Left lung (tissue), 10 donors: ENCODE data around the gene RPL3. TPM values are rescaled to one million over a fixed set of nuclear protein-coding genes. Genes with fewer than 3 reads are reported as not detected.

ENCODE experiments used
- ATAC-seq: fragments of 200-7000 bp; cut with Tn5 transposase; one replicate; pipeline ENCODE4 v1.9.1; 2020; ENCODE audit warnings: moderate library complexity
- DNase-seq, 4 donors: peaks; one replicate each; pipeline ENCODE4 v3.0.0-alpha.2; 2013 to 2020
- H3K27ac ChIP-seq, 2 donors: fragments of 200-600 bp; sonication (generic) in 1 of 2; one replicate each; pipeline versions ENCODE4 v1.5.0 to v1.8.0; 2020 to 2021
- H3K27me3 ChIP-seq, 2 donors: fragments of 200-600 bp; sonication (generic) in 1 of 2; one replicate each; pipeline versions ENCODE4 v1.5.0 to v1.8.0; 2020 to 2021
- H3K36me3 ChIP-seq, 2 donors: fragments of 200-600 bp; sonication (generic) in 1 of 2; one replicate each; pipeline versions ENCODE4 v1.5.0 to v1.8.0; 2020 to 2021
- H3K4me1 ChIP-seq, 2 donors: fragments of 200-600 bp; one replicate each; pipeline ENCODE4 v1.8.0; 2021
- H3K4me3 ChIP-seq, 2 donors: fragments of 200-600 bp; sonication (generic) in 1 of 2; one replicate each; pipeline versions ENCODE4 v1.5.0 to v1.8.0; 2020 to 2021; ENCODE audit warnings: mild to moderate bottlenecking in 1 of 2
- H3K9me3 ChIP-seq, 2 donors: fragments of 200-600 bp; sonication (generic) in 1 of 2; one replicate each; pipeline versions ENCODE4 v1.5.0 to v1.8.0; 2020 to 2021
- intact Hi-C, 2 donors: fragments of 100-400 bp; cut with DNase I; formaldehyde crosslinking; loops; one replicate each; pipeline versions ENCODE4 v1.11.2 to v1.14.2; 2022
- polyA plus RNA-seq, 6 donors: library from polyadenylated mRNA; unstranded; fragments of 120-200 nt; gene quantifications; one replicate each; pipeline ENCODE4 v1.2.1, GENCODE V29; 2013; ENCODE audit not compliant: insufficient read length in 6 of 6
- total RNA-seq, 2 donors: library from RNA; stranded (reverse); fragmentation: NEBNext Ultra II Directional; extraction: Animal tissue kit (Norgen Biotek cat#: 25700); gene quantifications; one replicate each; pipeline ENCODE4 v1.2.1, GENCODE V29; 2021
- TF ChIP-seq, protein P1 (sequence below), 2 donors: fragments of 200-600 bp; sonication (generic) in 1 of 2; IDR thresholded peaks; one replicate each; pipeline versions ENCODE4 v1.5.0 to v1.8.0; 2021; ENCODE audit warnings: antibody characterized with exemption in 2 of 2
- donor health status: DM: no; HTN: yes; CAD: no.
- donor health status: DM: no; HTN: no; CAD: no.

Gene RPL3
- total and polyA plus RNA-seq, 8 donors: 1,506 to 3,842 (median 3,632) TPM

DNA sequence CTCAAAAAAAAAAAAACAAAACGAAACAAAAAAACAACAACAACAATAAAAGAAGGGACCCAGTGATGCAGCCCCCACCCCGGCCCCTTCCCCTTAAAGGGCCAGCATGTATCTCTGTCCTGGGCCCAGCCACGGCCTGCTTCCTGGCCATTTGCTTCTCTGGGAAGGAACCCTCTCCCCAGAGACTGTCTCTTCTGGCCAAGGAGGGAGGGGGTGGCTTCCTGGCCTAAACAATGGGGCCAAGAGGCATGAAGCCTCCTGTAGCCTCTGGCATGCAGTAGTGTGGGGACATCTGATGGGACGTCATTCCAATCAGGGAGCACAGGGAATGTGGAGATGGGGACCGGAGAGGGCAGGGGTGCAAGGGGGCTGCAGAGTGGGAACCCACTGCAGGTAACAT lies 49.1 kb downstream of the RPL3 start:
- TF ChIP-seq, protein P1, sequence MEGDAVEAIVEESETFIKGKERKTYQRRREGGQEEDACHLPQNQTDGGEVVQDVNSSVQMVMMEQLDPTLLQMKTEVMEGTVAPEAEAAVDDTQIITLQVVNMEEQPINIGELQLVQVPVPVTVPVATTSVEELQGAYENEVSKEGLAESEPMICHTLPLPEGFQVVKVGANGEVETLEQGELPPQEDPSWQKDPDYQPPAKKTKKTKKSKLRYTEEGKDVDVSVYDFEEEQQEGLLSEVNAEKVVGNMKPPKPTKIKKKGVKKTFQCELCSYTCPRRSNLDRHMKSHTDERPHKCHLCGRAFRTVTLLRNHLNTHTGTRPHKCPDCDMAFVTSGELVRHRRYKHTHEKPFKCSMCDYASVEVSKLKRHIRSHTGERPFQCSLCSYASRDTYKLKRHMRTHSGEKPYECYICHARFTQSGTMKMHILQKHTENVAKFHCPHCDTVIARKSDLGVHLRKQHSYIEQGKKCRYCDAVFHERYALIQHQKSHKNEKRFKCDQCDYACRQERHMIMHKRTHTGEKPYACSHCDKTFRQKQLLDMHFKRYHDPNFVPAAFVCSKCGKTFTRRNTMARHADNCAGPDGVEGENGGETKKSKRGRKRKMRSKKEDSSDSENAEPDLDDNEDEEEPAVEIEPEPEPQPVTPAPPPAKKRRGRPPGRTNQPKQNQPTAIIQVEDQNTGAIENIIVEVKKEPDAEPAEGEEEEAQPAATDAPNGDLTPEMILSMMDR (IDR thresholded peaks at IDR 0.05): no peak
- intact Hi-C loops: no loop called here
- Histone ChIP-seq H3K9me3 (no peaks in the 10 kb centered on the region), H3K36me3 (no peaks in the 10 kb centered on the region), H3K27ac (no peak overlapping the region), H3K4me3 (no peak overlapping the region), H3K4me1 (peaks cover 0 to 8% of the 10 kb centered on the region in 2 donors), H3K27me3 (no peaks in the 10 kb centered on the region)
- DNase-seq (peak in 1 of 4 donors; percentile 47), ATAC-seq (no peak)

DNA sequence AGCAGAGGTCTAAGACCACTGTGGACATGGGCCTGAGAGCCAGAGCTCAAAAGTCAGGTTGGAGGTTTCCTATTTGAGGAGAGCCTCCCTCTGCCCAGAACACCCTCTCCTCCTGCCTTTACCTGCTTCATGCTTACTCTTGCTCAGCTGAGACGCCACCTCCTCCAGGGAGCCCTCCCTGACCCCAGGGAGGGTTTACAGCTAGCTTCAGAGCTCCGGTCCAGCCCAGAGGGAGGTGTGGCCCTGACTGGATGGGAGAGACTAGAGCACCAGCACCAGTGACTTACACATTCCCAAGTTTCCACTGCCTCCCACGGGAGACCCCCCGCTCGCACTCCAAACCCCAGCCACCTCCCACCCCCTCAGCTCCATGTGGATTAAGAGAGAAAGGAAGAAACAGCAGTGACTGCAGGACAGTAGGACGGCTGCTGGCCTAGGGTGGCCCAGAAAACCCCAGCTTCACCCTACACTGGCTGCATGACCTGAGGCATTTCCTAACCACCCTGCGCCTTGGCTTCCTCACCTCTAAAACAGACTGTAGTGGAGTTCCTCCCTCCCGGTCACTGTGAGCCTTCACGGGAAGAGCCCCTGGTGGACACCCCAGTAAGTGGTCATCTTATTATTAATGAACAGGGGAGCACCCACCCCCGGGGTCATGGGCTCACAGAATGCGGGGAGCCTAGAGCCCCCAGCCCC lies 50.2 kb downstream of the RPL3 start:
- H3K4me3 ChIP-seq: no peak overlapping the region
- no peaks in the 10 kb centered on the region for H3K9me3 ChIP-seq
- intact Hi-C loops: no loop called here
- no peak overlapping the region for H3K27ac ChIP-seq
- TF ChIP-seq, protein P1 (IDR thresholded peaks at IDR 0.05): no peak
- H3K27me3 ChIP-seq: no peaks in the 10 kb centered on the region
- no peaks in the 10 kb centered on the region for H3K36me3 ChIP-seq
- DNase-seq: no peak
- ATAC-seq: no peak
- H3K4me1 ChIP-seq: peaks cover 0 to 13% of the 10 kb centered on the region in 2 donors

DNA sequence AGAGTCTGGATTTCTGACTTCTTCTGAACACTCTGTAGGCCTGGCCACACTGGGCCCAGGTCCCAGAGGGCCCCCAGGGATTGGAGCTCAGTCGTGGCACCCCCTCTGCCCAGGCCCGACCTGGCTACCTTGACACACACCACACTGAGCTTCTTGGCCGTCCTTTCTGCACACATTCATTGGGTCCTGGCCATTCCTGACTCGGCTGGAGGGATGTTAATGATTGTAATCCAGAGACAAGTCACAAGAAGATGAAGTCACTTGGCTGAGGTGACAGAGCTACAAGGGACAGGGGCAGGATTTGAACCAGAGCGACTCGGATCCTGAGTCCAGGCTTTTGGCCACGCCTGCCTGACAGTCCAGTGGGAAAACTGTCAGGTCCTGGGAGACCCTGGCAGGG lies 50.8 kb downstream of the RPL3 start:
- no peaks in the 10 kb centered on the region for H3K9me3 ChIP-seq
- no peaks in the 10 kb centered on the region for H3K27me3 ChIP-seq
- H3K36me3 ChIP-seq: no peaks in the 10 kb centered on the region
- TF ChIP-seq, protein P1 (IDR thresholded peaks at IDR 0.05): no peak
- intact Hi-C loops: no loop called here
- H3K27ac ChIP-seq: no peak overlapping the region
- H3K4me1 ChIP-seq: peaks cover 0 to 13% of the 10 kb centered on the region in 2 donors
- ATAC-seq: no peak
- DNase-seq: no peak
- H3K4me3 ChIP-seq: no peak overlapping the region

DNA sequence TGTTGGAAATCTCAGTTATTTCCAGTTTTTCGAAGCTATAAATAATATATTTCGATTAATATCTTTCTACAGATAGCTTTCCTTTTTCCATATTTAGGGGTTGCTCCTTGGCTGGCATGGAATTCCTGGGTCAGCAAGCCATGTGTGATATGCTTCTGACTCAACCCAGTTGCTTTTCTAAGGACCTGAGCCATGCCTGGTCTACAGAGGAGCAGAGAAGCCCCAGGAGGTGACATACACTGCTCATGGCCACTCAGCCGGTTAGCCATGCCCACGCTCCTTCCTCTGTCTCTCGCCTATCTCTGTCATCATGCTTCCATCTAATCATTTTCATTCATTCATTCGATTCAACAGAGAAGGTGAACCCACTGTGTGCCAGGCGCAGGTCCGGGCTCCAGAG lies 51.4 kb downstream of the RPL3 start:
- DNase-seq (no peak), ATAC-seq (no peak)
- intact Hi-C loops: no loop called here
- Histone ChIP-seq H3K4me3 (no peak overlapping the region), H3K36me3 (no peaks in the 10 kb centered on the region), H3K9me3 (no peaks in the 10 kb centered on the region), H3K27ac (no peak overlapping the region), H3K27me3 (no peaks in the 10 kb centered on the region), H3K4me1 (peaks cover 0 to 13% of the 10 kb centered on the region in 2 donors)
- TF ChIP-seq, protein P1 (IDR thresholded peaks at IDR 0.05): no peak

DNA sequence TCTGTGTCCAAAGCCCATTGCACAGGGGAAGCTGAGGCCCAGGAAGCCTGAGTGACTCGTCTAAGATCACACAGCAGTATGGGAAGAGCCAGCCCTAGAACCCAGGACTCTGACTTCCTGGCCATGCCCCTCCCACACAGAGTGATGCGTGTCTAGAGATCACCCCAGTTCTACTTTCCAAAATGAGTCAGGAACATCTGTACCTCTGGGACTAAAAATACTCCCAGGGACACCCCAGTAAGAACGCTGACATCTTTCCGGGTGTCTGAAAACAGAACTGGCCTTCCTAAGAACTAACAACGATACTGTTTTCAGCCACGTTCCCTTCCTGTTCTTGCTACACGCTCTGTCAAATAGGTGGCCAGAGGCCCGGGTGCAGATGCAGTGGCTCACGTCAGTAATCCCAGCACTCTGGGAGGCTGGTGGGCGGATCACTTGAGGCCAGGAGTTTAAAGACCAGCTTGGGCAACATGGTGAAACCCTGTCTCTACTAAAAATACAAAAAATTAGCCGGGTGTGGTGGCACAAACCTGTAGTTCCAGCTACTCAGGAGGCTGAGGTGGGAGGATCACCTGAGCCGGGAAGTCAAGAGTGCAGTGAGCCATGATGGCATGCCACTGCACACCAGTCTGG lies 52.9 kb downstream of the RPL3 start:
- H3K9me3 ChIP-seq: peaks cover 0 to 6% of the 10 kb centered on the region in 2 donors
- no peak for DNase-seq
- TF ChIP-seq, protein P1 (IDR thresholded peaks at IDR 0.05): no peak
- peak overlapping the region in 1 of 2 donors; percentile 62 for H3K27ac ChIP-seq
- H3K4me3 ChIP-seq: no peak overlapping the region
- intact Hi-C loops: no loop called here
- peaks cover 0 to 13% of the 10 kb centered on the region in 2 donors for H3K4me1 ChIP-seq
- no peaks in the 10 kb centered on the region for H3K27me3 ChIP-seq
- ATAC-seq: peak; percentile 38
- no peaks in the 10 kb centered on the region for H3K36me3 ChIP-seq
